ENCODE data around the gene CLC.

Gene CLC

DNA sequence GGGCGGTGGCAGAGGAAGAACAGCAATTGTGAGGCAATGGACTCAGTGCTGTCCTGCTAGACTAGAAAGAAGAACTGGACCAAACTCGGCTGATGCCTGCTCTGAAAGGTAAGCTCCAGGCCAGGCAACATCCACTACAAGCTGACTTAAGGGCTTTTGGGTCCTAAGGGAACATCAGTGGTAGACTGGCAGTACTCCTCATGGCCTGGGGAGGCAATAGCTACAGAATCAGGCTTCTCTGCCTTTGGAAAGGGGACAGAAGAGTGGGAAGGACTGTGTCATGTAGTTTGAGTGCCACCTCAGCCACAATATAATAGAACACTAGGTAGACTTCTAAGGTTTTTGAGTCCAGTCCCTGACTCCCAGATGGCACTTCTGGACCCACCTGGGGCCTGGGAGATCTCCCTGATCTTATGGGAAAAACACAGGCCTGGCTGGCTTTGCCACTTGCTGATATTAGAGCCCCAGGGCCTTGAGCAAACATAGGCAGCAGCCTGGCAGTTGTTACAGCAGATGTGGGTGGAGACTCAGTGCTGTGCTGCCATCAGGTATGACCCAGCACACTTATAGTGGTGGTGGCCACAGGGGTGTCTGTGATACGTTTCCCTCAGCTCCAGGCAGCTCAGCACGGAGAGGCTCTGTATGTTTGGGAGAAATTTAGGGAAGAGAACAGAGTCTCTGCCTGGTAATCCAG lies 9.2 kb upstream of the CLC start:
- TF ChIP-seq, protein P1, sequence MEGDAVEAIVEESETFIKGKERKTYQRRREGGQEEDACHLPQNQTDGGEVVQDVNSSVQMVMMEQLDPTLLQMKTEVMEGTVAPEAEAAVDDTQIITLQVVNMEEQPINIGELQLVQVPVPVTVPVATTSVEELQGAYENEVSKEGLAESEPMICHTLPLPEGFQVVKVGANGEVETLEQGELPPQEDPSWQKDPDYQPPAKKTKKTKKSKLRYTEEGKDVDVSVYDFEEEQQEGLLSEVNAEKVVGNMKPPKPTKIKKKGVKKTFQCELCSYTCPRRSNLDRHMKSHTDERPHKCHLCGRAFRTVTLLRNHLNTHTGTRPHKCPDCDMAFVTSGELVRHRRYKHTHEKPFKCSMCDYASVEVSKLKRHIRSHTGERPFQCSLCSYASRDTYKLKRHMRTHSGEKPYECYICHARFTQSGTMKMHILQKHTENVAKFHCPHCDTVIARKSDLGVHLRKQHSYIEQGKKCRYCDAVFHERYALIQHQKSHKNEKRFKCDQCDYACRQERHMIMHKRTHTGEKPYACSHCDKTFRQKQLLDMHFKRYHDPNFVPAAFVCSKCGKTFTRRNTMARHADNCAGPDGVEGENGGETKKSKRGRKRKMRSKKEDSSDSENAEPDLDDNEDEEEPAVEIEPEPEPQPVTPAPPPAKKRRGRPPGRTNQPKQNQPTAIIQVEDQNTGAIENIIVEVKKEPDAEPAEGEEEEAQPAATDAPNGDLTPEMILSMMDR (conservative IDR thresholded peaks at IDR 0.05; ENCODE audit: low read depth, low read length) = no peak
- no peak overlapping the region for H3K4me3 ChIP-seq (ENCODE audit: low read depth, low read length)
- DNase-seq (ENCODE audit: low read depth) = no peak

DNA sequence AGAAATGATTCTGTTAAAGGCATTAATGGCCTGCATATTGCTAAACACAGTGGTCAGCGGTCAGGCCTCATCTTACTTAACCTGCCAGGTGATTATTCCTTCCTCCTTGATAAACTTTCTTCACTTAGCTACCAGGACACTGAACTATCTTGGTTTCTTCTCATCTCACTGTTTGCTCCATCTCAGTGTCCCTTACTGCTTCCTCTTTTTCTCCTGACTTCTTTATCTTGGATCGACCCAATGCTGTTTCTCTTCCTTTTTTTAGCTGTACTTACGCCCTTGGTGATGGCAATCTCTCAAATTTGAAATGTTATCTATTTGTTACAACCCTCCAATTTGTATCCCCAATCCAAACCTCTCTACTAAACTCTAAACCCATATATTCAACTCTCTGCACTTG lies 7.8 kb upstream of the CLC start:
- H3K4me3 ChIP-seq (ENCODE audit: low read depth, low read length) = no peak overlapping the region
- TF ChIP-seq, protein P1 (conservative IDR thresholded peaks at IDR 0.05; ENCODE audit: low read depth, low read length) = no peak
- no peak for DNase-seq (ENCODE audit: low read depth)

DNA sequence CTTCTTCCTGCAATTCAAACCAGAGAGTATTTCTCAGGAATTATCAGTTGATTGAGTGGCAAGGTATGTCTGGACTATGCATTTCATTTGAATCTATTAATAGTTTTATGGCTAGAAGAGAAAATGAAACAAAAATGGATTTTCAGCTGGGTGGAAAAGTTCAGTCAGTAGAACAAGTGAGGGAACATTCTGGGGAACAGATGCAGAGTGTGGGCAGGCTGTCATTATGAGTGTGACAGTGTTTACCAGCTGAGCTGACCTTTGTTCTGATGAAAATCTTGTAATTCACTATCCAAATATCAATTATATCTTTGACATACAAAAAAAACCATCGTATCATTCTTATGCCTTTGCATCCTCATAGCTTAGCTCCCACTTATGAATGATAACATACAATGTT lies 2.6 kb upstream of the CLC start:
- DNase-seq (ENCODE audit: low read depth) = no peak
- TF ChIP-seq, protein P1 (conservative IDR thresholded peaks at IDR 0.05; ENCODE audit: low read depth, low read length) = no peak
- no peak overlapping the region for H3K4me3 ChIP-seq (ENCODE audit: low read depth, low read length)

DNA sequence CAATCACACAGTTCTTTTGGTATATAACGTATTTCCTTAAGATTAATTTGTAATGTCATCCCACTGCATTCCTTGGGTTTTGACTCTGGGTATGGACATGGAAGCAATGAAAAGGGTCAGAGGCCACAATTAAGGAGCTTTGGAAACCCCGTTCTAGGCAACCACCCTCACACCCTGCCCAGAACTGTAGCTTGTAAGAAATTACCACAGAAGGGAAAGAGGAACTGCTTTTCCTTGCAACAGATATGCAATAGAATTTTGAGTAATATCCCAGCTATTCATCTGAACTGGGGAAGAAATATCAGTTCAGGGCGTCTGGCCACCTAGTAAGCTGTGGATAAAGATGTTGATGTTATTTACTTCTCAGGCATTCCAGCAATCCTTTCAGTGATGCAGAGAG lies 985 bp upstream of the CLC start:
- TF ChIP-seq, protein P1 (conservative IDR thresholded peaks at IDR 0.05; ENCODE audit: low read depth, low read length) = no peak
- no peak overlapping the region for H3K4me3 ChIP-seq (ENCODE audit: low read depth, low read length)
- DNase-seq (ENCODE audit: low read depth) = no peak

DNA sequence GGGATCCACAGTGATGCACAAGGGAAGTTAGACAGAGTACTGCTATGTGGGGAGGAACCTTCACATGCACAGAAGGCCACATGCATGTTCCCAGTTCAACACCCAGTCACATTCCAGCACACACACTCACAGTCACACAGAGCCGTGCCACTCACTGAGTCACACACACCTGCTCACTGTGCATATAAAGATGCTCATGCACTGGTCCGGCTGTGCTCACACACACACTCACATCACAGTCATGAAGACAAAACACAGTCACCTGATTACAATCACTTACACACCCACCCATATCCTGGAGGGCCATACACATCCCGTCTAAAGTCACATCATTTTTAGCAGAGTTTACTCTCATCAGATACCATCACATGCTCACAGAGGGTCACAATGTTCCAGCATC lies 478 bp downstream of the CLC start:
- TF ChIP-seq, protein P1 (conservative IDR thresholded peaks at IDR 0.05; ENCODE audit: low read depth, low read length) = no peak
- H3K4me3 ChIP-seq (ENCODE audit: low read depth, low read length) = no peak overlapping the region
- no peak for DNase-seq (ENCODE audit: low read depth)

DNA sequence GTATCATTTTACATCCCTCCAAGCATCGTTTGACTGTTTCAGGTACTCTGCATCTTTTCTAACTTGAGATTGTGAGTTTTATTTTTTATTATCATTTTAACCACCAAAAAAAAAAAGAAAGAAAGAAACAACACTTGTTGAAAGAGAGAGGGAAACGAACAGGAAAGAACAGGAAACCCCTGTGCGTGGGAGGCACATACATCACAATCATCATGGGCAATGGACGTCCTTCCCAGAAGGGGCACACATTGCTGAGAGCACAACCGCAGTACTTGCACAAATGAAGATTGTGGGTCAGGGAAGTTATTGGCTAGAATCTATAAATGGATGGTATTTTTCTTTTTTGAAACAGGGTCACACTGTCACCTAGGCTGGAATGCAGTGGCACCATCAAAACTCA lies 1.7 kb downstream of the CLC start:
- no peak overlapping the region for H3K4me3 ChIP-seq (ENCODE audit: low read depth, low read length)
- DNase-seq (ENCODE audit: low read depth) = no peak
- TF ChIP-seq, protein P1 (conservative IDR thresholded peaks at IDR 0.05; ENCODE audit: low read depth, low read length) = no peak

DNA sequence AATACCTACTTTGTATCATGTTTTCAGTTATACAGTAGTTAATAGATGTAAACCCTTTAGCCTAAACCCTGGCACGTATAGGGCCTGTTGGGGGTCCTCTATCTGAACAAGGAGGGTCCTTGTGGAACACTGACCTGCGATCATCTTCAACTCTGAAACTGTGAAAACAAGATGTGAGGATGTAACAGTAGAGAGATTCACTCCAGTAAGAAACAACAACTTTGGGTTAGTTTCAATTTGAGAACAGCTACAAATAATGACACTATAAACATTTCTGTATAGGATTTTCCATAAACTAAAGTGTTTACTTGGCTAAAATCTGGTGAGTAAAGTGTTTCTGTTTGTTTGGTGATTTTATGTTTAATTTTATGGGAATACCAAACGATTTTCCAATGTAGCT lies 2.1 kb downstream of the CLC start:
- TF ChIP-seq, protein P1 (conservative IDR thresholded peaks at IDR 0.05; ENCODE audit: low read depth, low read length) = no peak
- DNase-seq (ENCODE audit: low read depth) = no peak
- no peak overlapping the region for H3K4me3 ChIP-seq (ENCODE audit: low read depth, low read length)

All from choroid plexus epithelial cell (primary cell).